SK-N-SH (cell line): ENCODE results near the gene MAP2K7. TPM values are rescaled to one million over a fixed set of nuclear protein-coding genes. Genes with fewer than 3 reads are reported as not detected.
"Not testable (repeated sequence)": the region's sequence is repeated elsewhere in the genome, so short reads cannot be mapped to it uniquely, and the experiment has no call there.

ENCODE experiments used
- CTCF ChIA-PET: fragments of 300-600, 350-600 bp; formaldehyde crosslinking; extraction: SDS; loops from one replicate; lab custom pipeline; 2021; lab: Yijun Ruan, JAX
- POLR2A ChIA-PET: fragments of 350-600 bp; sonication (Branson Sonifier 250); formaldehyde crosslinking; extraction: SDS; loops from one replicate; lab custom pipeline; 2020; ENCODE audit warnings: antibody characterized with exemption, inconsistent platforms; lab: Yijun Ruan, JAX
- DNase-seq: peaks from one replicate; pipeline ENCODE4 v3.0.0; 2012
- H2AFZ ChIP-seq: fragments of 200-600 bp; sonication (generic); 2 replicates; pipeline ENCODE4 v1.8.1; 2016; ENCODE audit warnings: antibody characterized with exemption, mild to moderate bottlenecking, low read depth
- H3F3A ChIP-seq: fragments of 200-600 bp; sonication (generic); replicated peaks from 2 replicates; pipeline ENCODE3; 2016; ENCODE audit warnings: antibody characterized with exemption, mild to moderate bottlenecking; ENCODE audit not compliant: insufficient read depth
- H3K27ac ChIP-seq, 2 experiments: fragments of 200-500 bp in 1 of 2; fragments of 200-600 bp in 1 of 2; sonication (Bioruptor generic) in 1 of 2; sonication (generic), shearing (Covaris generic) in 1 of 2; 2 replicates each; pipeline versions ENCODE4 v1.5.1 to v1.6.1; 2014 to 2016; ENCODE audit warnings: low read depth in 2 of 2, inconsistent platforms in 1 of 2, low read length in 1 of 2, mild to moderate bottlenecking in 1 of 2, mixed read lengths in 1 of 2
- H3K27me3 ChIP-seq: fragments of 200-600 bp; sonication (generic), shearing (Covaris generic); 2 replicates; pipeline ENCODE4 v1.6.1; 2016; ENCODE audit warnings: mixed run types; ENCODE audit not compliant: insufficient read depth
- H3K36me3 ChIP-seq, 2 experiments: fragments of 200-500 bp in 1 of 2; fragments of 200-600 bp in 1 of 2; sonication (Bioruptor generic) in 1 of 2; sonication (generic) in 1 of 2; replicated peaks in 1 of 2; 2 replicates each; pipeline versions ENCODE3 to v1.5.1; 2014 to 2016; ENCODE audit warnings: low read length in 1 of 2, mild to moderate bottlenecking in 1 of 2; ENCODE audit not compliant: insufficient read depth in 2 of 2, control insufficient read depth in 1 of 2
- H3K4me1 ChIP-seq, 2 experiments: fragments of 200-500 bp in 1 of 2; fragments of 200-600 bp in 1 of 2; sonication (Bioruptor generic) in 1 of 2; sonication (generic), shearing (Covaris generic) in 1 of 2; 2 replicates each; pipeline versions ENCODE4 v1.5.1 to v1.6.1; 2014 to 2016; ENCODE audit warnings: low read depth in 1 of 2, low read length in 1 of 2, mixed run types in 1 of 2; ENCODE audit not compliant: insufficient read depth in 2 of 2, control insufficient read depth in 1 of 2
- H3K4me2 ChIP-seq: fragments of 200-600 bp; sonication (generic), shearing (Covaris generic); 2 replicates; pipeline ENCODE4 v1.6.1; 2017; ENCODE audit warnings: mixed run types
- H3K4me3 ChIP-seq, 2 experiments: fragments of 200-500 bp in 1 of 2; fragments of 200-600 bp in 1 of 2; sonication (Bioruptor generic) in 1 of 2; sonication (generic), shearing (Covaris generic) in 1 of 2; 2 replicates each; pipeline versions ENCODE4 v1.5.1 to v1.8.1; 2014 to 2016; ENCODE audit warnings: low read depth in 2 of 2, inconsistent platforms in 1 of 2, low read length in 1 of 2, mild to moderate bottlenecking in 1 of 2, mixed read lengths in 1 of 2, moderate library complexity in 1 of 2
- H3K79me2 ChIP-seq: fragments of 200-600 bp; sonication (generic); 2 replicates; pipeline ENCODE4 v1.8.1; 2017; ENCODE audit warnings: mild to moderate bottlenecking; ENCODE audit not compliant: insufficient read depth
- H3K9ac ChIP-seq: fragments of 200-600 bp; sonication (generic); 2 replicates; pipeline ENCODE4 v1.6.1; 2017; ENCODE audit warnings: mixed run types
- H3K9me2 ChIP-seq: fragments of 200-600 bp; sonication (generic); 2 replicates; pipeline ENCODE4 v1.6.1; 2017; ENCODE audit warnings: mixed run types
- H3K9me3 ChIP-seq: fragments of 200-600 bp; sonication (generic); 2 replicates; pipeline ENCODE4 v1.6.1; 2017; ENCODE audit warnings: mixed run types, mild to moderate bottlenecking, moderate library complexity
- H4K20me1 ChIP-seq: fragments of 200-600 bp; sonication (generic); 2 replicates; pipeline ENCODE4 v1.6.1; 2017; ENCODE audit warnings: mild to moderate bottlenecking, mixed run types; ENCODE audit not compliant: insufficient read depth
- FOSL2 ChIP-seq: IDR thresholded peaks from 2 replicates; pipeline ENCODE4 v1.4.0; 2012; ENCODE audit warnings: low read depth, mild to moderate bottlenecking, moderate library complexity, borderline replicate concordance
- POLR2AphosphoS5 ChIP-seq: IDR thresholded peaks from 2 replicates; pipeline ENCODE4 v1.6.1; 2012; ENCODE audit warnings: low read depth, low read length
- RAD21 ChIP-seq: IDR thresholded peaks from 2 replicates; pipeline ENCODE4 v1.6.1; 2012; ENCODE audit warnings: mild to moderate bottlenecking, low read length
- WGBS: methylation state at CpG from one replicate; pipeline ENCODE4 v1.1.6; 2017; ENCODE audit warnings: low lambda C conversion rate; 5-methylcytosine and 5-hydroxymethylcytosine counted together
- polyA plus RNA-seq, 3 experiments: library from polyadenylated mRNA; depleted of rRNA; stranded (reverse); fragments of >200 nt; gene quantifications; 2 replicates each; pipeline ENCODE4 v1.2.3, GENCODE V29; 2012
- TF ChIP-seq, protein P1 (sequence below): fragments of 200-600 bp; sonication (generic); IDR thresholded peaks from 2 replicates; pipeline ENCODE4 v1.6.1; 2017; ENCODE audit warnings: antibody characterized with exemption, mild to moderate bottlenecking, moderate library complexity

The MAP2K7 gene
- polyA plus RNA-seq, 1 of the 3 experiments (the other 2 are of a cell fraction) = 13.0 TPM

- H3K4me3 ChIP-seq = peak overlapping the region in 1 of 2 experiments; percentile 43; a peak in 2 of 4 replicates
- no peaks in the 10 kb centered on the region for H3K9me3 ChIP-seq
- peaks cover 10% of the 10 kb centered on the region for H3F3A ChIP-seq
- POLR2A ChIA-PET = interaction anchor here (1.0 to 2.2 kb wide), 6 partner anchors 10 to 55 kb away, joined by 3 to 6 read pairs (median 4); partner anchors contain the start of genes MAP2K7 and TIMM44
- no peak overlapping the region for H3K9ac ChIP-seq
- no peaks in the 10 kb centered on the region for H3K9me2 ChIP-seq
- peaks cover 7% of the 10 kb centered on the region; the same call in 1 of the 2 replicates for H3K27me3 ChIP-seq
- peaks cover 15% of the 10 kb centered on the region; the same call in 1 of the 2 replicates for H3K79me2 ChIP-seq
- peaks cover 0 to 18% of the 10 kb centered on the region in 2 experiments for H3K36me3 ChIP-seq
- CTCF ChIA-PET = interaction anchor here (0.7 to 5.0 kb wide), 10 partner anchors 9 to 84 kb away, joined by 3 to 36 read pairs (median 8); partner anchors contain the start of genes CTXN1, MAP2K7 and TIMM44
- H3K4me1 ChIP-seq = peaks cover 10 to 29% of the 10 kb centered on the region in 2 experiments; a peak in 2 of 4 replicates
- 0 out of 2 replicates have a peak overlapping the region, but pooled peaks have one; percentile 57 for H3K4me2 ChIP-seq
- 19% methylated on average over 16 of the region's 71 CpGs for WGBS
- peak; percentile 83 for DNase-seq
- H3K27ac ChIP-seq = no peak overlapping the region
- TF ChIP-seq, protein P1, sequence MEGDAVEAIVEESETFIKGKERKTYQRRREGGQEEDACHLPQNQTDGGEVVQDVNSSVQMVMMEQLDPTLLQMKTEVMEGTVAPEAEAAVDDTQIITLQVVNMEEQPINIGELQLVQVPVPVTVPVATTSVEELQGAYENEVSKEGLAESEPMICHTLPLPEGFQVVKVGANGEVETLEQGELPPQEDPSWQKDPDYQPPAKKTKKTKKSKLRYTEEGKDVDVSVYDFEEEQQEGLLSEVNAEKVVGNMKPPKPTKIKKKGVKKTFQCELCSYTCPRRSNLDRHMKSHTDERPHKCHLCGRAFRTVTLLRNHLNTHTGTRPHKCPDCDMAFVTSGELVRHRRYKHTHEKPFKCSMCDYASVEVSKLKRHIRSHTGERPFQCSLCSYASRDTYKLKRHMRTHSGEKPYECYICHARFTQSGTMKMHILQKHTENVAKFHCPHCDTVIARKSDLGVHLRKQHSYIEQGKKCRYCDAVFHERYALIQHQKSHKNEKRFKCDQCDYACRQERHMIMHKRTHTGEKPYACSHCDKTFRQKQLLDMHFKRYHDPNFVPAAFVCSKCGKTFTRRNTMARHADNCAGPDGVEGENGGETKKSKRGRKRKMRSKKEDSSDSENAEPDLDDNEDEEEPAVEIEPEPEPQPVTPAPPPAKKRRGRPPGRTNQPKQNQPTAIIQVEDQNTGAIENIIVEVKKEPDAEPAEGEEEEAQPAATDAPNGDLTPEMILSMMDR = peak; percentile 52
- no peak for TF ChIP-seq POLR2AphosphoS5
- no peak for TF ChIP-seq FOSL2
- peak; percentile 32 for TF ChIP-seq RAD21
- peaks cover 12% of the 10 kb centered on the region for H4K20me1 ChIP-seq
- no peak overlapping the region for H2AFZ ChIP-seq
Measured at GRCh38 chr19:7917267-7918061, 13.8 kb downstream of the MAP2K7 start.

DNA sequence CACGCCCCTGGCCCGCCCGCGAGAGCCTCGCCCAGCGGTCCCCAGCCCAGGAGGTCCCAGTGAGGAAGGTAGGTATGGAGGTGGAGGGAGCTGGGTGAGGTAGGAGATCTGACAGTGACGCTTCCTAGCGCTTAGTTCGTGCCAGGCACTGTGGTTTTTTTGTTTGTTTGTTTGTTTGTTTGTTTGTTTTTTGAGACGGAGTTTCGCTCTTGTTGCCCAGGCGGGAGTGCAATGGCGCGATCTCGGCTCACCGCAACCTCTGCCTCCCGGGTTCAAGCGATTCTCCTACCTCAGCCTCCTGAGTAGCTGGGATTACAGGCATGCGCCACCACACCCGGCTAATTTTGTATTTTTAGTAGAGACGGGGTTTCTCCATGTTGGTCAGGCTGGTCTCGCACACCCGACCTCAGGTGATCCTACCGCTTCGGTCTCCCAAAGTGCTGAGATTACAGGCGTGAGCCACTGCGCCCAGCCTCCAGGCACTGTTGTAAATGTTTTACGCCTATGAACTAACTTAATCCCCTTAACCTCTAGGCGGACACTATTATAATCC, 14.5 kb downstream of the MAP2K7 start:
- POLR2A ChIA-PET = interaction anchor here (1.0 to 1.1 kb wide), 2 partner anchors 14 to 26 kb away, joined by 3 read pairs; partner anchors contain the start of genes MAP2K7 and TIMM44
- H3K4me3 ChIP-seq = not testable (repeated sequence)

More for the DNA sequence above, 14.5 kb downstream of the MAP2K7 start:
- H3K9ac ChIP-seq, H2AFZ ChIP-seq, H3K27me3 ChIP-seq, H3K9me2 ChIP-seq, H3K9me3 ChIP-seq, DNase-seq, H3K27ac ChIP-seq: not testable (repeated sequence)
- Histone ChIP-seq H3K36me3 (peaks cover 0 to 18% of the 10 kb centered on the region in 2 experiments), H3K79me2 (peaks cover 15% of the 10 kb centered on the region; the same call in 1 of the 2 replicates), H3F3A (peaks cover 10% of the 10 kb centered on the region), H3K4me1 (peaks cover 10 to 29% of the 10 kb centered on the region in 2 experiments; a peak in 2 of 4 replicates), H3K4me2 (0 out of 2 replicates have a peak overlapping the region, but pooled peaks have one; percentile 57), H4K20me1 (peaks cover 18% of the 10 kb centered on the region)
- TF ChIP-seq, protein P1 = peak; percentile 13
- CTCF ChIA-PET = interaction anchor here (0.7 to 5.0 kb wide), 9 partner anchors 9 to 83 kb away, joined by 3 to 36 read pairs (median 8); partner anchors contain the start of genes CTXN1, MAP2K7 and TIMM44
- 89% methylated on average over 27 of the region's 29 CpGs for WGBS
